ENCODE measurements around the gene AP3B1. TPM values are rescaled to one million over a fixed set of nuclear protein-coding genes. Genes with fewer than 3 reads are reported as not detected.

AP3B1 gene
- total RNA-seq, 2 donors from 2014 or later = 50.4 to 52.6 TPM

GRCh38 chr5:78232163-78232562, 62.3 kb downstream of the AP3B1 start:
- ATAC-seq (ENCODE audit: insufficient number of reproducible peaks, low FRiP score, low read depth) (no peak), DNase-seq (ENCODE audit: low spot score) (no peak)
- H3K27ac ChIP-seq = no peak overlapping the region
- H3K4me3 ChIP-seq = no peak overlapping the region
- H3K9me3 ChIP-seq = no peaks in the 10 kb centered on the region
- no peaks in the 10 kb centered on the region for H3K36me3 ChIP-seq
- peaks cover 6 to 19% of the 10 kb centered on the region in 2 donors for H3K4me1 ChIP-seq (ENCODE audit: control insufficient read depth in 1 of 2, low read depth in 2 of 2)
- no peak for TF ChIP-seq CTCF (IDR thresholded peaks at IDR 0.05)
- no peaks in the 10 kb centered on the region for H3K27me3 ChIP-seq (replicated peaks; ENCODE audit: insufficient read depth)

- no peak overlapping the region for H3K4me3 ChIP-seq
- DNase-seq (ENCODE audit: low spot score) = no peak
- no peaks in the 10 kb centered on the region for H3K9me3 ChIP-seq
- no peaks in the 10 kb centered on the region for H3K27me3 ChIP-seq (replicated peaks; ENCODE audit: insufficient read depth)
- H3K36me3 ChIP-seq = peaks cover 12% of the 10 kb centered on the region
- no peak for ATAC-seq (ENCODE audit: insufficient number of reproducible peaks, low FRiP score, low read depth)
- no peak for TF ChIP-seq CTCF (IDR thresholded peaks at IDR 0.05)
- H3K4me1 ChIP-seq (ENCODE audit: control insufficient read depth in 1 of 2, low read depth in 2 of 2) = no peaks in the 10 kb centered on the region
- no peak overlapping the region for H3K27ac ChIP-seq
Observed at GRCh38 chr5:78224358-78224757, 70.1 kb downstream of the AP3B1 start.

- Histone ChIP-seq H3K4me1 (ENCODE audit: control insufficient read depth in 1 of 2, low read depth in 2 of 2) (no peaks in the 10 kb centered on the region), H3K27me3 (replicated peaks; ENCODE audit: insufficient read depth) (no peaks in the 10 kb centered on the region), H3K36me3 (peaks cover 12% of the 10 kb centered on the region), H3K4me3 (no peak overlapping the region), H3K27ac (no peak overlapping the region), H3K9me3 (no peaks in the 10 kb centered on the region)
- TF ChIP-seq CTCF (IDR thresholded peaks at IDR 0.05) = no peak
- no peak for DNase-seq (ENCODE audit: low spot score)
- no peak for ATAC-seq (ENCODE audit: insufficient number of reproducible peaks, low FRiP score, low read depth)
Observed at GRCh38 chr5:78221964-78222451, 72.5 kb downstream of the AP3B1 start.

DNA sequence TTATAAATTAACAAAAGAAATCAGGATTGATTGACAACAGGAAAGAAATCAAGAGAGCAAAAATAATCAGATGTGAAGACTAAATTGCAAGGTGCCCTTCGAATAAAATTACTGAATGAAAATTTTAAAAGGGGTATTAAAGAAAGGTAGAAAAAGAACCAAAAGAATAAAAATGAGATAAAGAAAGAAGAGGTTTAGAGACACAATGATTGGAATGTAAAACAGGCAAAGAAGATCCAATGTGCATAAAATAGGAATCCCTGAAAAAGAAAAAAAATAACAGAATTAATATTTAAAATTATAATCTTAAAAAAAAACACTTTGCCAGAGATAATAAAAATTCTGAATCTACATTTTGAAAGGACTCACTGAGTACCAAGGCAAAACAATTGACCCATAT, 73.0 kb downstream of the AP3B1 start:
- peaks cover 12% of the 10 kb centered on the region for H3K36me3 ChIP-seq
- H3K27ac ChIP-seq = no peak overlapping the region
- H3K27me3 ChIP-seq (replicated peaks; ENCODE audit: insufficient read depth) = no peaks in the 10 kb centered on the region
- no peaks in the 10 kb centered on the region for H3K9me3 ChIP-seq
- ATAC-seq (ENCODE audit: insufficient number of reproducible peaks, low FRiP score, low read depth) (no peak), DNase-seq (ENCODE audit: low spot score) (no peak)
- TF ChIP-seq CTCF (IDR thresholded peaks at IDR 0.05) = no peak
- H3K4me1 ChIP-seq (ENCODE audit: control insufficient read depth in 1 of 2, low read depth in 2 of 2) = no peaks in the 10 kb centered on the region
- H3K4me3 ChIP-seq = no peak overlapping the region

- no peak for DNase-seq (ENCODE audit: low spot score)
- ATAC-seq (ENCODE audit: insufficient number of reproducible peaks, low FRiP score, low read depth) = no peak
- no peak overlapping the region for H3K27ac ChIP-seq
Observed at GRCh38 chr5:78215972-78216371, 78.5 kb downstream of the AP3B1 start.

More at GRCh38 chr5:78215972-78216371, 78.5 kb downstream of the AP3B1 start:
- H3K4me1 ChIP-seq (ENCODE audit: control insufficient read depth in 1 of 2, low read depth in 2 of 2) = no peaks in the 10 kb centered on the region
- H3K4me3 ChIP-seq = no peak overlapping the region
- no peaks in the 10 kb centered on the region for H3K9me3 ChIP-seq
- no peak for TF ChIP-seq CTCF (IDR thresholded peaks at IDR 0.05)
- peaks cover 4% of the 10 kb centered on the region for H3K36me3 ChIP-seq
- H3K27me3 ChIP-seq (replicated peaks; ENCODE audit: insufficient read depth) = no peaks in the 10 kb centered on the region

Measured in thoracic aorta (tissue), 2 donors.